Measurements from ENCODE around the gene GSTM3.

GRCh38 chr1:109762039-109762585, 21.3 kb upstream of the GSTM3 start:
- TF ChIP-seq CTCF (conservative IDR thresholded peaks at IDR 0.05): no peak
- no peak for TF ChIP-seq EZH2 (IDR thresholded peaks at IDR 0.05; ENCODE audit: low read depth)

All from PC-9 (cell line).